Mucosa of descending colon (tissue), 3 donors: ENCODE results near the gene PCAT7. TPM values are rescaled to one million over a fixed set of nuclear protein-coding genes. Genes with fewer than 3 reads are reported as not detected.

Source experiments
- ATAC-seq: fragments of 200-7000 bp; cut with Tn5 transposase; one replicate; pipeline ENCODE4 v1.9.1; 2020; ENCODE audit warnings: mild to moderate bottlenecking, moderate library complexity
- DNase-seq, 3 donors: peaks; one replicate each; pipeline ENCODE4 v3.0.0-alpha.2; 2020
- H3K36me3 ChIP-seq: fragments of 200-600 bp; one replicate; pipeline ENCODE4 v1.8.0; 2021; ENCODE audit warnings: low read depth, mild to moderate bottlenecking
- H3K4me1 ChIP-seq: fragments of 200-600 bp; one replicate; pipeline ENCODE4 v1.8.0; 2021; ENCODE audit warnings: low read depth, mild to moderate bottlenecking
- H3K4me3 ChIP-seq: fragments of 200-600 bp; one replicate; pipeline ENCODE4 v1.8.0; 2021; ENCODE audit warnings: mild to moderate bottlenecking
- H3K9me3 ChIP-seq: fragments of 200-600 bp; one replicate; pipeline ENCODE4 v1.8.0; 2021; ENCODE audit warnings: mild to moderate bottlenecking
- CTCF ChIP-seq: fragments of 200-600 bp; IDR thresholded peaks from one replicate; pipeline ENCODE4 v1.8.0; 2022; ENCODE audit warnings: antibody characterized with exemption, mild to moderate bottlenecking
- intact Hi-C, 2 donors: fragments of 100-400 bp; cut with DNase I in 1 of 2; cut with micrococcal nuclease in 1 of 2; formaldehyde crosslinking; loops; one replicate each; pipeline versions ENCODE4 v1.11.0 to v1.11.1; 2022; cut with DNase I, micrococcal nuclease
- total RNA-seq, 3 donors: library from RNA; stranded (reverse); fragmentation: NEBNext Ultra II Directional in 2 of 3; extraction: Animal tissue kit (Norgen Biotek cat#: 25700) in 2 of 3; gene quantifications; one replicate each; pipeline versions ENCODE4 v1.2.1 to v1.2.4, GENCODE V29; 2021 to 2023
- donor health status: DM: no; HTN: no; CAD: no; lungs with moderate emphysema.
- donor health status: DM: no; HTN: no; CAD: no.
- donor health status: DM: no; HTN: yes; CAD: no.

Gene PCAT7
- total RNA-seq, 3 donors from 2014 or later = 0.60 to 2.2 (median 1.2) TPM

DNA sequence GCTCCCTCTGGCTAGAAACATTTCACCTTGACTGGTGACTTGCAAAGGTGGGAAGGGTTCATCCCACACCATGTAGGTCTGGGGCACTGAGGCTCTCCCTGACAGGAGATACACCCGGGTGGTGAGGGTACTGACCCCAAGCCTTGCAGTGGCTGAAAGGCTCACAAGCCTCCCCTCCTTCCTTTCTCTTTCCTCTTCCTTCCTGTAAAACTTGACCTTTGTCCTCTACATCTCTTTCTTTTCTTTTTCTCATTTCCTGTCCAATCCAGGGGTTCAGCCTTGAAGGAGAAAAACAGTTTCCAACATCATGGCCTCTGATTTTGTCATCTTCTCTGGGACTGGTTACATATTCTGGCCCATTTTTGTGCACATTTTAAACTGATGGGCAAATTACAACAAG is 22.2 kb downstream of the PCAT7 start:
- peak; percentile 69 for ATAC-seq
- Histone ChIP-seq H3K36me3 (no peaks in the 10 kb centered on the region), H3K4me3 (no peak overlapping the region), H3K4me1 (no peaks in the 10 kb centered on the region), H3K9me3 (no peaks in the 10 kb centered on the region)
- intact Hi-C loops = no loop called here
- no peak for TF ChIP-seq CTCF
- no peak for DNase-seq

GRCh38 chr9:94577571-94577970 is 22.7 kb downstream of the PCAT7 start:
- intact Hi-C loops = no loop called here
- Histone ChIP-seq H3K4me1 (no peaks in the 10 kb centered on the region), H3K36me3 (no peaks in the 10 kb centered on the region), H3K9me3 (no peaks in the 10 kb centered on the region), H3K4me3 (no peak overlapping the region)
- TF ChIP-seq CTCF = no peak
- DNase-seq (no peak), ATAC-seq (no peak)

DNA sequence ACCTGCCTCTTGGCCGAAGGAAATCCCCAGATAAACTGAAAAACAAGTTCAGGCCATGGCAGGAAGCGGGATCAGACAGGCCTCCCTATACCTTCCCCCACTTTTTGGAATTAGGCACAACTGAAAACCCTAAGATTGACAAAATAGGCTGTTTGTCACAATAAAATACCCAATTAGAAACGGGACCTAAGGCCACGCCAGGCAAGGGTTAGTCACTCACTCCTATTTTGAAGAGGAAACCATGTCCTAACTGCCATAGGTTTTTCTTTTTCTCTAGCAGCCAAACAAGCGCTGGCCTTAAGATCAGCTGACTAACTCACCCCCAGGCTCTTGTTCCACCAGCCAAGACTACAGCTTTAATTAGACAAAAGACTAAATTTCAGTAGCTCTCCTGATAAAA is 26.8 kb downstream of the PCAT7 start:
- intact Hi-C loops = no loop called here
- no peaks in the 10 kb centered on the region for H3K9me3 ChIP-seq
- H3K36me3 ChIP-seq = no peaks in the 10 kb centered on the region

GRCh38 chr9:94584555-94584954 is 29.7 kb downstream of the PCAT7 start:
- H3K9me3 ChIP-seq = no peaks in the 10 kb centered on the region
- intact Hi-C loops = no loop called here
- H3K4me1 ChIP-seq = no peaks in the 10 kb centered on the region
- no peak for TF ChIP-seq CTCF
- no peak overlapping the region for H3K4me3 ChIP-seq
- no peak for DNase-seq
- no peak for ATAC-seq
- H3K36me3 ChIP-seq = no peaks in the 10 kb centered on the region

More for the DNA sequence above, 26.8 kb downstream of the PCAT7 start:
- no peak overlapping the region for H3K4me3 ChIP-seq
- ATAC-seq (no peak), DNase-seq (no peak)
- no peaks in the 10 kb centered on the region for H3K4me1 ChIP-seq
- no peak for TF ChIP-seq CTCF

GRCh38 chr9:94586316-94586715 is 31.4 kb downstream of the PCAT7 start:
- Histone ChIP-seq H3K4me1 (no peaks in the 10 kb centered on the region), H3K9me3 (no peaks in the 10 kb centered on the region), H3K36me3 (no peaks in the 10 kb centered on the region), H3K4me3 (no peak overlapping the region)
- no peak for DNase-seq
- no peak for TF ChIP-seq CTCF
- ATAC-seq = peak; percentile 47
- intact Hi-C loops = no loop called here

DNA sequence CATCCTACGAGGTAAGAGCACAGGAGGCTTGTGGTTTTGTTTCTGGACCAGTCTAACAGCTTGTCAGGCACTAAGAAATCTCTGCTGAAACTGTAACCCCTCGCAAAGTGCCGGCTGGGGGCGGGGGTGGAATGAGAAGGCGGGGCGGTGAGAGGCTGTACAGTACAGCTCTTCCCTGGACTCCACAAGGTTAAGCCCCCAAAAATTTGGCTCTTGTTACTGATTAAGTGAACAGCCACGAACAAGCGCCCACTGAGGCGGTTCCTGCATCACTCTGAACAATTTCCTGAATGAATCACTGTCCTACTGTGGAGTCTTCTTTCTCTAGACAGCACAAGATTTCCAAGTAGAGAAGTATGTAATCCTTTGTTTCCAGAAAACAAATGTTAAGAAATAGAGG is 31.9 kb downstream of the PCAT7 start:
- no peak for TF ChIP-seq CTCF
- ATAC-seq = no peak
- H3K4me3 ChIP-seq = no peak overlapping the region
- no peak for DNase-seq
- intact Hi-C loops = no loop called here
- no peaks in the 10 kb centered on the region for H3K36me3 ChIP-seq
- H3K4me1 ChIP-seq = no peaks in the 10 kb centered on the region
- H3K9me3 ChIP-seq = no peaks in the 10 kb centered on the region
